SK-N-SH (cell line): ENCODE results near the gene EHD1.

Experiments used
- CHD2 ChIP-seq: fragments of 150-350 bp; IDR thresholded peaks from 2 replicates; pipeline ENCODE4 v1.6.1; 2018; ENCODE audit warnings: low read length; ENCODE audit not compliant: partially characterized antibody
- FOXM1 ChIP-seq: IDR thresholded peaks from 2 replicates; pipeline ENCODE4 v1.4.0; 2012; ENCODE audit warnings: low read depth, mild to moderate bottlenecking
- GABPA ChIP-seq: IDR thresholded peaks from 2 replicates; pipeline ENCODE4 v1.4.0; 2012; ENCODE audit warnings: low read depth, mild to moderate bottlenecking
- RAD21 ChIP-seq: IDR thresholded peaks from 2 replicates; pipeline ENCODE4 v1.6.1; 2012; ENCODE audit warnings: mild to moderate bottlenecking, low read length
- RCOR1 ChIP-seq: fragments of 150-350 bp; IDR thresholded peaks from 2 replicates; pipeline ENCODE4 v1.6.1; 2017; ENCODE audit warnings: antibody characterized with exemption, low read length
- RFX5 ChIP-seq: IDR thresholded peaks from 2 replicates; pipeline ENCODE4 v1.6.1; 2012; ENCODE audit warnings: mild to moderate bottlenecking, improper control_type of control experiment, low read length
- RXRA ChIP-seq: IDR thresholded peaks from 2 replicates; pipeline ENCODE4 v1.4.0; 2012; ENCODE audit warnings: low read depth, mild to moderate bottlenecking, borderline replicate concordance
- SMC3 ChIP-seq: IDR thresholded peaks from 2 replicates; pipeline ENCODE4 v1.6.1; 2012; ENCODE audit warnings: low read depth, low read length, improper control_type of control experiment
- TCF12 ChIP-seq: IDR thresholded peaks from 2 replicates; pipeline ENCODE4 v1.4.0; 2012
- YY1 ChIP-seq: IDR thresholded peaks from 2 replicates; pipeline ENCODE4 v1.4.0; 2012; ENCODE audit warnings: low read depth, mild to moderate bottlenecking
- TF ChIP-seq, protein P1 (sequence below): fragments of 200-600 bp; sonication (generic); IDR thresholded peaks from 2 replicates; pipeline ENCODE4 v1.6.1; 2017; ENCODE audit warnings: antibody characterized with exemption, mild to moderate bottlenecking, moderate library complexity
- TF ChIP-seq, protein P2 (sequence below): IDR thresholded peaks from 2 replicates; pipeline ENCODE4 v1.4.0; 2012; ENCODE audit warnings: low read depth
- TF ChIP-seq, protein P3 (sequence below): IDR thresholded peaks from 2 replicates; pipeline ENCODE4 v1.6.1; 2012; ENCODE audit warnings: mild to moderate bottlenecking, low read depth, low read length, moderate library complexity
- TF ChIP-seq, protein P4 (sequence below): IDR thresholded peaks from 2 replicates; pipeline ENCODE4 v1.4.0; 2012; ENCODE audit warnings: low read depth, borderline replicate concordance

DNA sequence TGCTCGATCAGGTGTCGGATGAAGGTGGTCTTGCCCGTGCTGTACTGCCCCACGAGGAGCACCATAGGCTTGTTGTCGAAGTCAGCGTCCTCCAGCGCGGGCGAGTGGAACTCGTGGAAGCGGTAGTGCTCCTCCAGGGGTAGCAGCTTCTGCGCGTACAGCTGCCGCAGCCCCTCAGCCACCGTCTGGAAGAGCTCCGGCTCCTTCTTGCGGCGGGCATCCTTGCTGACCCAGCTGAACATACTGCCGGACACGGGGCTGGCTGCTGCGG lies 263 bp downstream of the EHD1 start:
- TF ChIP-seq RAD21 (no peak), RFX5 (no peak), RCOR1 (no peak), TCF12 (no peak), GABPA (no peak), FOXM1 (no peak), YY1 (no peak), CHD2 (no peak), SMC3 (no peak), RXRA (no peak)
- TF ChIP-seq, protein P1, sequence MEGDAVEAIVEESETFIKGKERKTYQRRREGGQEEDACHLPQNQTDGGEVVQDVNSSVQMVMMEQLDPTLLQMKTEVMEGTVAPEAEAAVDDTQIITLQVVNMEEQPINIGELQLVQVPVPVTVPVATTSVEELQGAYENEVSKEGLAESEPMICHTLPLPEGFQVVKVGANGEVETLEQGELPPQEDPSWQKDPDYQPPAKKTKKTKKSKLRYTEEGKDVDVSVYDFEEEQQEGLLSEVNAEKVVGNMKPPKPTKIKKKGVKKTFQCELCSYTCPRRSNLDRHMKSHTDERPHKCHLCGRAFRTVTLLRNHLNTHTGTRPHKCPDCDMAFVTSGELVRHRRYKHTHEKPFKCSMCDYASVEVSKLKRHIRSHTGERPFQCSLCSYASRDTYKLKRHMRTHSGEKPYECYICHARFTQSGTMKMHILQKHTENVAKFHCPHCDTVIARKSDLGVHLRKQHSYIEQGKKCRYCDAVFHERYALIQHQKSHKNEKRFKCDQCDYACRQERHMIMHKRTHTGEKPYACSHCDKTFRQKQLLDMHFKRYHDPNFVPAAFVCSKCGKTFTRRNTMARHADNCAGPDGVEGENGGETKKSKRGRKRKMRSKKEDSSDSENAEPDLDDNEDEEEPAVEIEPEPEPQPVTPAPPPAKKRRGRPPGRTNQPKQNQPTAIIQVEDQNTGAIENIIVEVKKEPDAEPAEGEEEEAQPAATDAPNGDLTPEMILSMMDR, result no peak
- TF ChIP-seq, protein P2, sequence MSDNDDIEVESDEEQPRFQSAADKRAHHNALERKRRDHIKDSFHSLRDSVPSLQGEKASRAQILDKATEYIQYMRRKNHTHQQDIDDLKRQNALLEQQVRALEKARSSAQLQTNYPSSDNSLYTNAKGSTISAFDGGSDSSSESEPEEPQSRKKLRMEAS, result peak; percentile 56
- TF ChIP-seq, protein P3, sequence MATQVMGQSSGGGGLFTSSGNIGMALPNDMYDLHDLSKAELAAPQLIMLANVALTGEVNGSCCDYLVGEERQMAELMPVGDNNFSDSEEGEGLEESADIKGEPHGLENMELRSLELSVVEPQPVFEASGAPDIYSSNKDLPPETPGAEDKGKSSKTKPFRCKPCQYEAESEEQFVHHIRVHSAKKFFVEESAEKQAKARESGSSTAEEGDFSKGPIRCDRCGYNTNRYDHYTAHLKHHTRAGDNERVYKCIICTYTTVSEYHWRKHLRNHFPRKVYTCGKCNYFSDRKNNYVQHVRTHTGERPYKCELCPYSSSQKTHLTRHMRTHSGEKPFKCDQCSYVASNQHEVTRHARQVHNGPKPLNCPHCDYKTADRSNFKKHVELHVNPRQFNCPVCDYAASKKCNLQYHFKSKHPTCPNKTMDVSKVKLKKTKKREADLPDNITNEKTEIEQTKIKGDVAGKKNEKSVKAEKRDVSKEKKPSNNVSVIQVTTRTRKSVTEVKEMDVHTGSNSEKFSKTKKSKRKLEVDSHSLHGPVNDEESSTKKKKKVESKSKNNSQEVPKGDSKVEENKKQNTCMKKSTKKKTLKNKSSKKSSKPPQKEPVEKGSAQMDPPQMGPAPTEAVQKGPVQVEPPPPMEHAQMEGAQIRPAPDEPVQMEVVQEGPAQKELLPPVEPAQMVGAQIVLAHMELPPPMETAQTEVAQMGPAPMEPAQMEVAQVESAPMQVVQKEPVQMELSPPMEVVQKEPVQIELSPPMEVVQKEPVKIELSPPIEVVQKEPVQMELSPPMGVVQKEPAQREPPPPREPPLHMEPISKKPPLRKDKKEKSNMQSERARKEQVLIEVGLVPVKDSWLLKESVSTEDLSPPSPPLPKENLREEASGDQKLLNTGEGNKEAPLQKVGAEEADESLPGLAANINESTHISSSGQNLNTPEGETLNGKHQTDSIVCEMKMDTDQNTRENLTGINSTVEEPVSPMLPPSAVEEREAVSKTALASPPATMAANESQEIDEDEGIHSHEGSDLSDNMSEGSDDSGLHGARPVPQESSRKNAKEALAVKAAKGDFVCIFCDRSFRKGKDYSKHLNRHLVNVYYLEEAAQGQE, result no peak
- TF ChIP-seq, protein P4, sequence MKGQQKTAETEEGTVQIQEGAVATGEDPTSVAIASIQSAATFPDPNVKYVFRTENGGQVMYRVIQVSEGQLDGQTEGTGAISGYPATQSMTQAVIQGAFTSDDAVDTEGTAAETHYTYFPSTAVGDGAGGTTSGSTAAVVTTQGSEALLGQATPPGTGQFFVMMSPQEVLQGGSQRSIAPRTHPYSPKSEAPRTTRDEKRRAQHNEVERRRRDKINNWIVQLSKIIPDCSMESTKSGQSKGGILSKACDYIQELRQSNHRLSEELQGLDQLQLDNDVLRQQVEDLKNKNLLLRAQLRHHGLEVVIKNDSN, result no peak
